ENCODE results near the gene EDC3. TPM values are rescaled to one million over a fixed set of nuclear protein-coding genes. Genes with fewer than 3 reads are reported as not detected.

The EDC3 gene
- total RNA-seq, 1 donor = 9.8 TPM

DNA sequence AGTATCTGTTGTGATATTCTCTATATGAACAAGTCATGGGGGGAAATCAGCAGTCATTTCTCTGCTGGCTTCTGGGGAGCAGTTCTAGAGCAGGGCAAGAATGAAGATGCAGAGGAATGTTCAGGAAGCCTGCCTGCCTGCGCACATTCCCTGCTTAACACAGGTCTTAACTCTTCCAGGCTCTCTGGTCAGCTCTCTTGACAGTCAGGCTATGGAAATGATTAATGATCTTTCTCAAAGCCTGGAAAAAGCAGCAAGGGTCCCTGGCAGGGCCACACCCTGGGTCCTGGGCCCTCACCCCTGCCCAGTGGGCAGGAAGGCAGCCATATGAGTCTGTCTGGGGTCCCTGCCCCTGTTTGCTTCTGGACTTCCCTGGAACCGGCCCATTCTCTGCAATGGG lies 111.6 kb downstream of the EDC3 start:
- Histone ChIP-seq H3K9me3 (ENCODE audit: low read depth, low read length) (no peaks in the 10 kb centered on the region), H3K27me3 (ENCODE audit: insufficient read depth, low read length) (no peaks in the 10 kb centered on the region), H3K79me2 (ENCODE audit: insufficient read depth, low read length) (no peaks in the 10 kb centered on the region), H3K27ac (ENCODE audit: low read depth, low read length) (no peak overlapping the region), H3K4me3 (ENCODE audit: insufficient read depth, low read length) (no peak overlapping the region), H3K4me2 (ENCODE audit: insufficient read depth, low read length) (no peak overlapping the region), H4K20me1 (ENCODE audit: insufficient read depth, low read length) (no peaks in the 10 kb centered on the region), H3K4me1 (ENCODE audit: insufficient read depth, low read length) (peaks cover 8% of the 10 kb centered on the region), H3K36me3 (ENCODE audit: insufficient read depth, low read length) (peaks cover 6% of the 10 kb centered on the region), H2AFZ (ENCODE audit: low read length) (no peak overlapping the region)
- DNase-seq (ENCODE audit: insufficient read length, low spot score, missing footprints) = no peak
- TF ChIP-seq, protein P1, sequence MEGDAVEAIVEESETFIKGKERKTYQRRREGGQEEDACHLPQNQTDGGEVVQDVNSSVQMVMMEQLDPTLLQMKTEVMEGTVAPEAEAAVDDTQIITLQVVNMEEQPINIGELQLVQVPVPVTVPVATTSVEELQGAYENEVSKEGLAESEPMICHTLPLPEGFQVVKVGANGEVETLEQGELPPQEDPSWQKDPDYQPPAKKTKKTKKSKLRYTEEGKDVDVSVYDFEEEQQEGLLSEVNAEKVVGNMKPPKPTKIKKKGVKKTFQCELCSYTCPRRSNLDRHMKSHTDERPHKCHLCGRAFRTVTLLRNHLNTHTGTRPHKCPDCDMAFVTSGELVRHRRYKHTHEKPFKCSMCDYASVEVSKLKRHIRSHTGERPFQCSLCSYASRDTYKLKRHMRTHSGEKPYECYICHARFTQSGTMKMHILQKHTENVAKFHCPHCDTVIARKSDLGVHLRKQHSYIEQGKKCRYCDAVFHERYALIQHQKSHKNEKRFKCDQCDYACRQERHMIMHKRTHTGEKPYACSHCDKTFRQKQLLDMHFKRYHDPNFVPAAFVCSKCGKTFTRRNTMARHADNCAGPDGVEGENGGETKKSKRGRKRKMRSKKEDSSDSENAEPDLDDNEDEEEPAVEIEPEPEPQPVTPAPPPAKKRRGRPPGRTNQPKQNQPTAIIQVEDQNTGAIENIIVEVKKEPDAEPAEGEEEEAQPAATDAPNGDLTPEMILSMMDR (IDR thresholded peaks at IDR 0.05; ENCODE audit: extremely low read depth, low read depth, low read length) = no peak

Other genes starting within 250 kb of the EDC3 start
- gene UBL7, start 234.9 kb downstream of the EDC3 start, total RNA-seq = 39.8 and 41.3 TPM in 2 replicates
- 2.7 and 3.6 TPM in 2 replicates for gene ARID3B, start 154.8 kb downstream of the EDC3 start, total RNA-seq
- gene CLK3, start 80.2 kb downstream of the EDC3 start, total RNA-seq = 42.7 and 47.0 TPM in 2 replicates
- 0.36 TPM in 1 of 2 replicates, not detected in the other for gene CYP1A1, start 29.5 kb upstream of the EDC3 start, total RNA-seq
- gene CYP1A2, start 52.8 kb upstream of the EDC3 start, total RNA-seq = not detected in 2 replicates
- gene CSK, start 86.1 kb upstream of the EDC3 start, total RNA-seq = 30.6 and 31.5 TPM in 2 replicates
- under 0.01 TPM in 1 of 2 replicates, not detected in the other for gene LMAN1L, start 116.8 kb upstream of the EDC3 start, total RNA-seq
- gene CPLX3, start 130.6 kb upstream of the EDC3 start, total RNA-seq = not detected in 2 replicates
- 19.4 and 21.4 TPM in 2 replicates for gene ULK3, start 147.1 kb upstream of the EDC3 start, total RNA-seq
- gene SCAMP2, start 177.3 kb upstream of the EDC3 start, total RNA-seq = 23.9 and 28.3 TPM in 2 replicates
- 33.9 and 54.3 TPM in 2 replicates for gene MPI, start 194.0 kb upstream of the EDC3 start, total RNA-seq
- 36.6 and 46.3 TPM in 2 replicates for gene FAM219B, start 210.8 kb upstream of the EDC3 start, total RNA-seq
- gene COX5A, start 242.0 kb upstream of the EDC3 start, total RNA-seq = 27.1 and 38.9 TPM in 2 replicates